OCI-LY7 (cell line): ENCODE data around the gene FOXL3.

ENCODE experiments used
- EZH2phosphoT487 ChIP-seq: fragments of 200-600 bp; sonication (generic); IDR thresholded peaks from 2 replicates; pipeline ENCODE4 v1.6.1; 2018; ENCODE audit warnings: low read depth, borderline replicate concordance, mild to moderate bottlenecking, mixed run types, antibody characterized with exemption, low read length, moderate library complexity, mixed read lengths
- TF ChIP-seq, protein P1 (sequence below): fragments of 200-600 bp; sonication (generic); conservative IDR thresholded peaks from 2 replicates; pipeline ENCODE4 v1.5.1; 2014; ENCODE audit warnings: mild to moderate bottlenecking, antibody characterized with exemption, low read length, moderate library complexity, mixed read lengths

- TF ChIP-seq, protein P1, sequence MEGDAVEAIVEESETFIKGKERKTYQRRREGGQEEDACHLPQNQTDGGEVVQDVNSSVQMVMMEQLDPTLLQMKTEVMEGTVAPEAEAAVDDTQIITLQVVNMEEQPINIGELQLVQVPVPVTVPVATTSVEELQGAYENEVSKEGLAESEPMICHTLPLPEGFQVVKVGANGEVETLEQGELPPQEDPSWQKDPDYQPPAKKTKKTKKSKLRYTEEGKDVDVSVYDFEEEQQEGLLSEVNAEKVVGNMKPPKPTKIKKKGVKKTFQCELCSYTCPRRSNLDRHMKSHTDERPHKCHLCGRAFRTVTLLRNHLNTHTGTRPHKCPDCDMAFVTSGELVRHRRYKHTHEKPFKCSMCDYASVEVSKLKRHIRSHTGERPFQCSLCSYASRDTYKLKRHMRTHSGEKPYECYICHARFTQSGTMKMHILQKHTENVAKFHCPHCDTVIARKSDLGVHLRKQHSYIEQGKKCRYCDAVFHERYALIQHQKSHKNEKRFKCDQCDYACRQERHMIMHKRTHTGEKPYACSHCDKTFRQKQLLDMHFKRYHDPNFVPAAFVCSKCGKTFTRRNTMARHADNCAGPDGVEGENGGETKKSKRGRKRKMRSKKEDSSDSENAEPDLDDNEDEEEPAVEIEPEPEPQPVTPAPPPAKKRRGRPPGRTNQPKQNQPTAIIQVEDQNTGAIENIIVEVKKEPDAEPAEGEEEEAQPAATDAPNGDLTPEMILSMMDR: no peak
- TF ChIP-seq EZH2phosphoT487: no peak
Observed at GRCh38 chr7:302054-302992, 12.4 kb downstream of the FOXL3 start.
